ENCODE results near the gene AMBRA1.

- TF ChIP-seq CTCF (IDR thresholded peaks at IDR 0.05; ENCODE audit: insufficient read depth, low read length) (no peak), POLR2AphosphoS5 (IDR thresholded peaks at IDR 0.05; ENCODE audit: low read depth) (no peak), REST (IDR thresholded peaks at IDR 0.05; ENCODE audit: insufficient replicate concordance, low read depth) (no peak), GABPA (IDR thresholded peaks at IDR 0.05; ENCODE audit: low read depth) (no peak)
Observed at GRCh38 chr11:46505741-46506482, 87.9 kb downstream of the AMBRA1 start.
